B cell (primary cell): ENCODE results near the gene IL22RA2. TPM values are rescaled to one million over a fixed set of nuclear protein-coding genes. Genes with fewer than 3 reads are reported as not detected.

ENCODE experiments used
- ATAC-seq: fragments of 200-7000 bp; cut with Tn5 transposase; one replicate; pipeline ENCODE4 v1.10.0; 2021; ENCODE audit warnings: low read depth, mild to moderate bottlenecking, moderate number of reproducible peaks, moderate library complexity
- CTCF ChIA-PET: fragments of 350-600 bp; sonication (Branson Sonifier 250); formaldehyde crosslinking; loops from one replicate; lab custom pipeline; 2021; ENCODE audit warnings: antibody characterized with exemption, inconsistent platforms; lab: Charles Lee
- POLR2A ChIA-PET: fragments of 350-600 bp; sonication (Branson Sonifier 250); formaldehyde crosslinking; loops from one replicate; lab custom pipeline; 2021; ENCODE audit warnings: antibody characterized with exemption; lab: Charles Lee
- DNase-seq: peaks from one replicate; pipeline ENCODE4 v3.0.0; 2013
- H2AFZ ChIP-seq: 2 replicates; pipeline ENCODE4 v1.6.1; 2012; ENCODE audit warnings: mild to moderate bottlenecking, low read depth, low read length; ENCODE audit not compliant: insufficient read depth, poor library complexity, severe bottlenecking
- H3K27ac ChIP-seq, 2 donors: 1 replicate in 1 of 2; 2 replicates in 1 of 2; pipeline ENCODE4 v1.5.1; 2012 to 2013; ENCODE audit warnings: low read length in 2 of 2, mild to moderate bottlenecking in 2 of 2, moderate library complexity in 1 of 2
- H3K27me3 ChIP-seq, 4 experiments: fragments of 200-600 bp in 1 of 4; sonication (generic) in 1 of 4; replicated peaks in 1 of 4; 1 replicate in 2 of 4; 2 replicates in 2 of 4; pipeline versions ENCODE4 v1.6.1 to v1.7.0; 2013 to 2016; ENCODE audit warnings: low read length in 3 of 4, mild to moderate bottlenecking in 2 of 4, mixed read lengths in 1 of 4, moderate library complexity in 1 of 4; ENCODE audit not compliant: insufficient read depth in 4 of 4, control insufficient read depth in 3 of 4; ENCODE audit errors: control extremely low read depth in 1 of 4
- H3K36me3 ChIP-seq, 2 experiments: replicated peaks in 1 of 2; 1 replicate in 1 of 2; 2 replicates in 1 of 2; pipeline versions ENCODE4 v1.6.1 to v1.7.1; 2013; ENCODE audit warnings: low read length in 1 of 2; ENCODE audit not compliant: insufficient read depth in 2 of 2, control insufficient read depth in 1 of 2; ENCODE audit errors: control extremely low read depth in 1 of 2, extremely low read depth in 1 of 2
- H3K4me1 ChIP-seq, 2 donors: fragments of 200-600 bp in 1 of 2; sonication (generic) in 1 of 2; 1 replicate in 1 of 2; 2 replicates in 1 of 2; pipeline versions ENCODE4 v1.5.1 to v1.6.1; 2013 to 2017; ENCODE audit warnings: low read length in 2 of 2; ENCODE audit not compliant: control insufficient read depth in 2 of 2, insufficient read depth in 2 of 2
- H3K4me2 ChIP-seq: replicated peaks from 2 replicates; pipeline ENCODE3; 2012; ENCODE audit warnings: mild to moderate bottlenecking, low read depth, low read length; ENCODE audit not compliant: poor library complexity, severe bottlenecking
- H3K4me3 ChIP-seq, 5 experiments: fragments of 200-600 bp in 1 of 5; sonication (generic) in 1 of 5; 1 replicate in 3 of 5; 2 replicates in 2 of 5; pipeline versions ENCODE4 v1.5.1 to v1.7.0; 2011 to 2016; ENCODE audit warnings: low read length in 4 of 5, mild to moderate bottlenecking in 4 of 5, low read depth in 2 of 5, control low read depth in 1 of 5, moderate library complexity in 1 of 5; ENCODE audit not compliant: insufficient read depth in 1 of 5; ENCODE audit errors: control extremely low read depth in 1 of 5, extremely low read depth in 1 of 5
- H3K79me2 ChIP-seq: fragments of 200-600 bp; sonication (generic); one replicate; pipeline ENCODE4 v1.6.0; 2016; ENCODE audit warnings: low read length; ENCODE audit not compliant: control insufficient read depth, insufficient read depth
- H3K9ac ChIP-seq: fragments of 200-600 bp; sonication (generic); 2 replicates; pipeline ENCODE4 v1.6.1; 2017; ENCODE audit warnings: mild to moderate bottlenecking, low read length, moderate library complexity
- H3K9me3 ChIP-seq, 3 donors: one replicate each; pipeline versions ENCODE4 v1.6.1 to v1.7.1; 2013; ENCODE audit warnings: low read length in 2 of 3; ENCODE audit not compliant: control insufficient read depth in 2 of 3, insufficient read depth in 1 of 3; ENCODE audit errors: control extremely low read depth in 1 of 3
- H4K20me1 ChIP-seq: 2 replicates; pipeline ENCODE4 v1.6.0; 2012; ENCODE audit warnings: mild to moderate bottlenecking, low read length; ENCODE audit not compliant: insufficient read depth, control insufficient read depth, poor library complexity, severe bottlenecking
- H3K27ac Mint-ChIP-seq: one replicate; pipeline ENCODE4 v1.8.0; 2021; ENCODE audit warnings: mixed read lengths
- H3K27me3 Mint-ChIP-seq: one replicate; pipeline ENCODE4 v1.8.0; 2021; ENCODE audit warnings: mixed read lengths
- H3K4me1 Mint-ChIP-seq: one replicate; pipeline ENCODE4 v1.8.0; 2021; ENCODE audit warnings: mixed read lengths
- H3K4me3 Mint-ChIP-seq: one replicate; pipeline ENCODE4 v1.8.0; 2021; ENCODE audit warnings: mixed read lengths
- H3K9me3 Mint-ChIP-seq: one replicate; pipeline ENCODE4 v1.8.0; 2022; ENCODE audit warnings: mixed read lengths; ENCODE audit not compliant: insufficient read depth
- CTCF ChIP-seq: fragments of 200-600 bp; IDR thresholded peaks from one replicate; pipeline ENCODE4 v1.8.0; 2022; ENCODE audit warnings: antibody characterized with exemption, mild to moderate bottlenecking
- EZH2 ChIP-seq: IDR thresholded peaks from 2 replicates; pipeline ENCODE4 v1.6.1; 2012; ENCODE audit warnings: borderline replicate concordance, low read depth, mild to moderate bottlenecking, moderate library complexity, low read length; ENCODE audit not compliant: insufficient read depth, poor library complexity, severe bottlenecking
- WGBS: methylation state at CpG from one replicate; pipeline ENCODE4 v1.1.5; 2013; ENCODE audit warnings: missing lambda C conversion rate; ENCODE audit not compliant: insufficient coverage; 5-methylcytosine and 5-hydroxymethylcytosine counted together
- intact Hi-C: fragments of 100-400 bp; cut with micrococcal nuclease; formaldehyde crosslinking; loops from one replicate; pipeline ENCODE4 v1.10.0; 2022
- polyA plus RNA-seq: library from polyadenylated mRNA; depleted of rRNA; stranded (reverse); fragments of >200 nt; gene quantifications from 2 replicates; pipeline ENCODE4 v1.2.3, GENCODE V29; 2012
- total RNA-seq, 2 donors: library from RNA; stranded (reverse); fragments of 120-200 nt in 1 of 2; gene quantifications; 1 replicate in 1 of 2; 2 replicates in 1 of 2; pipeline versions ENCODE4 v1.2.3 to v1.2.4, GENCODE V29; 2013 to 2022

Gene IL22RA2
- total and polyA plus RNA-seq, 2 donors (not counting 1 experiment from before 2014, with no cell fraction given) = not detected

- Histone ChIP-seq H3K9ac (no peak overlapping the region), H3K27ac (no peak overlapping the region), H3K36me3 (no peaks in the 10 kb centered on the region), H3K4me3 (no peak overlapping the region), H4K20me1 (no peaks in the 10 kb centered on the region), H3K4me2 (no peak overlapping the region), H3K27me3 (no peaks in the 10 kb centered on the region), H3K79me2 (no peaks in the 10 kb centered on the region), H3K9me3 (peaks cover 0 to 6% (median 0%) of the 10 kb centered on the region in 3 donors), H3K4me1 (peaks cover 13 to 14% of the 10 kb centered on the region in 2 donors), H2AFZ (no peak overlapping the region)
- CTCF ChIA-PET = no interaction called here
- no peaks in the 10 kb centered on the region for H3K27me3 Mint-ChIP-seq
- ATAC-seq = no peak
- DNase-seq = no peak
- no peak overlapping the region for H3K4me3 Mint-ChIP-seq
- intact Hi-C loops = no loop called here
- POLR2A ChIA-PET = interaction anchor here (1.0 kb wide), 1 partner anchor 11 kb away, joined by 4 read pairs; no protein-coding TSS in a partner anchor
- TF ChIP-seq EZH2 = no peak
- no peak for TF ChIP-seq CTCF
- H3K4me1 Mint-ChIP-seq = peaks cover 20% of the 10 kb centered on the region
- 100% methylated on average over 4 of the region's 4 CpGs for WGBS
- peaks cover 1% of the 10 kb centered on the region for H3K9me3 Mint-ChIP-seq
- no peak overlapping the region for H3K27ac Mint-ChIP-seq
Measured at GRCh38 chr6:137146206-137146605, 27.2 kb downstream of the IL22RA2 start.

GRCh38 chr6:137145421-137145820, 28.0 kb downstream of the IL22RA2 start:
- Histone ChIP-seq H3K9ac (no peak overlapping the region), H3K36me3 (no peaks in the 10 kb centered on the region), H3K27ac (no peak overlapping the region), H3K9me3 (peaks cover 0 to 6% (median 0%) of the 10 kb centered on the region in 3 donors), H3K79me2 (no peaks in the 10 kb centered on the region), H3K4me2 (no peak overlapping the region), H3K4me3 (no peak overlapping the region), H2AFZ (no peak overlapping the region), H3K27me3 (no peaks in the 10 kb centered on the region), H4K20me1 (no peaks in the 10 kb centered on the region), H3K4me1 (peaks cover 9 to 12% of the 10 kb centered on the region in 2 donors)
- Mint-ChIP-seq H3K27me3 (no peaks in the 10 kb centered on the region), H3K4me3 (no peak overlapping the region), H3K9me3 (no peaks in the 10 kb centered on the region), H3K4me1 (peaks cover 14% of the 10 kb centered on the region), H3K27ac (no peak overlapping the region)
- no peak for DNase-seq
- no CpG with 5 or more reads among the region's 4 CpGs for WGBS
- no peak for ATAC-seq
- TF ChIP-seq EZH2 (no peak), CTCF (no peak)
- ChIA-PET POLR2A (no interaction called here), CTCF (interaction anchor here (1.5 kb wide), 1 partner anchor 21 kb away, joined by 6 read pairs; no protein-coding TSS in a partner anchor)
- intact Hi-C loops = no loop called here
